HEK293 (cell line): ENCODE data around the gene PPFIA4.

Source experiments
- CTCF ChIP-seq: fragments of 450-650 bp; formaldehyde crosslinking; IDR thresholded peaks from 2 replicates; pipeline ENCODE4 v1.5.1; 2016; ENCODE audit warnings: missing biosample characterization, missing genetic modification characterization
- HOXD13 ChIP-seq: sonication (generic); formaldehyde crosslinking; IDR thresholded peaks from 2 replicates; pipeline ENCODE4 v1.8.0; 2022; ENCODE audit warnings: missing genetic modification reagents, borderline replicate concordance
- REST ChIP-seq: fragments of 450-650 bp; formaldehyde crosslinking; IDR thresholded peaks from 2 replicates; pipeline ENCODE4 v1.5.1; 2016; ENCODE audit warnings: missing biosample characterization, missing genetic modification characterization
- TCF7L2 ChIP-seq: IDR thresholded peaks from 2 replicates; pipeline ENCODE4 v1.6.1; 2011; ENCODE audit warnings: low read depth, mild to moderate bottlenecking, inconsistent platforms, low read length, moderate library complexity, borderline replicate concordance
- YY1 ChIP-seq: fragments of 450-650 bp; formaldehyde crosslinking; IDR thresholded peaks from 2 replicates; pipeline ENCODE4 v1.5.1; 2018; ENCODE audit warnings: missing biosample characterization, missing genetic modification characterization
- YY2 ChIP-seq: fragments of 450-650 bp; formaldehyde crosslinking; IDR thresholded peaks from 2 replicates; pipeline ENCODE4 v1.5.1; 2016; ENCODE audit warnings: missing biosample characterization, missing genetic modification characterization
- ZBTB49 ChIP-seq: fragments of 450-650 bp; formaldehyde crosslinking; IDR thresholded peaks from 2 replicates; pipeline ENCODE4 v1.5.1; 2016; ENCODE audit warnings: missing biosample characterization, missing genetic modification characterization, low read depth
- ZNF26 ChIP-seq: fragments of 450-650 bp; formaldehyde crosslinking; IDR thresholded peaks from 2 replicates; pipeline ENCODE4 v1.5.1; 2016; ENCODE audit warnings: missing biosample characterization, missing genetic modification characterization
- ZNF366 ChIP-seq: fragments of 450-650 bp; formaldehyde crosslinking; conservative IDR thresholded peaks from 2 replicates; pipeline ENCODE4 v1.5.1; 2016; ENCODE audit warnings: missing biosample characterization, missing genetic modification characterization
- ZNF501 ChIP-seq: fragments of 450-650 bp; formaldehyde crosslinking; IDR thresholded peaks from 2 replicates; pipeline ENCODE4 v1.5.1; 2016; ENCODE audit warnings: missing biosample characterization, missing genetic modification characterization
- ZNF514 ChIP-seq: fragments of 450-650 bp; formaldehyde crosslinking; IDR thresholded peaks from 2 replicates; pipeline ENCODE4 v1.5.1; 2016; ENCODE audit warnings: missing biosample characterization, missing genetic modification characterization
- ZNF518A ChIP-seq: fragments of 450-650 bp; formaldehyde crosslinking; conservative IDR thresholded peaks from 2 replicates; pipeline ENCODE4 v1.5.1; 2016; ENCODE audit warnings: low read depth, missing biosample characterization, missing genetic modification characterization
- ZNF76 ChIP-seq: fragments of 450-650 bp; formaldehyde crosslinking; IDR thresholded peaks from 2 replicates; pipeline ENCODE4; 2016; ENCODE audit warnings: low read depth, missing biosample characterization, missing genetic modification characterization, borderline replicate concordance

GRCh38 chr1:202994756-202995155 is 31.5 kb upstream of the PPFIA4 start:
- TF ChIP-seq ZNF26 = no peak
- no peak for TF ChIP-seq TCF7L2
- no peak for TF ChIP-seq CTCF
- TF ChIP-seq ZBTB49 (tag by site-specific recombination) = no peak
- no peak for TF ChIP-seq ZNF518A (tag by site-specific recombination)
- no peak for TF ChIP-seq ZNF366 (tag by site-specific recombination)
- TF ChIP-seq YY1 (tag by site-specific recombination) = no peak
- TF ChIP-seq ZNF501 (tag by site-specific recombination) = no peak
- no peak for TF ChIP-seq ZNF514
- TF ChIP-seq YY2 (tag by site-specific recombination) = no peak
- no peak for TF ChIP-seq HOXD13
- no peak for TF ChIP-seq REST (tag by site-specific recombination)
- no peak for TF ChIP-seq ZNF76 (tag by site-specific recombination)
